IMR-90 (cell line): ENCODE data around the gene CRYGA. TPM values are rescaled to one million over a fixed set of nuclear protein-coding genes. Genes with fewer than 3 reads are reported as not detected.

ENCODE experiments used
- ATAC-seq: fragments of 200-7000 bp; cut with Tn5 transposase; 2 replicates; pipeline ENCODE4 v1.9.1; 2020; ENCODE audit warnings: low read depth, mild to moderate bottlenecking, moderate library complexity
- BruUV-seq: library from RNA; stranded (reverse); fragments of 400-500 nt; replicated peaks from 2 replicates; lab custom pipeline; 2021; lab: Mats Ljungman, UMichigan
- CTCF ChIA-PET: fragments of 300-600 bp; formaldehyde crosslinking; extraction: SDS; loops from one replicate; lab custom pipeline; 2021; ENCODE audit warnings: antibody characterized with exemption; lab: Yijun Ruan, JAX
- POLR2A ChIA-PET: fragments of 300-600 bp; sonication (Branson Sonifier 250); formaldehyde crosslinking; loops from one replicate; lab custom pipeline; 2022; ENCODE audit warnings: antibody characterized with exemption; ENCODE audit not compliant: unreplicated experiment; lab: Charles Lee
- DNase-seq: peaks from one replicate; pipeline ENCODE4 v3.0.0; 2013
- H2AFZ ChIP-seq: replicated peaks from 2 replicates; pipeline ENCODE3; 2013; ENCODE audit warnings: low read length, mild to moderate bottlenecking; ENCODE audit not compliant: poor library complexity
- H2AK5ac ChIP-seq: 2 replicates; pipeline ENCODE4 v1.6.1; 2013; ENCODE audit warnings: low read depth, low read length, inconsistent platforms
- H2AK9ac ChIP-seq: replicated peaks from 2 replicates; pipeline ENCODE3; 2013; ENCODE audit warnings: mild to moderate bottlenecking, low read depth, low read length, moderate library complexity; ENCODE audit not compliant: poor library complexity
- H2BK120ac ChIP-seq: 2 replicates; pipeline ENCODE4 v1.6.1; 2013; ENCODE audit warnings: low read depth, low read length, inconsistent platforms
- H2BK15ac ChIP-seq: 3 replicates; pipeline ENCODE4 v1.6.1; 2013; ENCODE audit warnings: low read depth, low read length, inconsistent platforms
- H2BK20ac ChIP-seq: 2 replicates; pipeline ENCODE4 v1.6.1; 2013; ENCODE audit warnings: low read depth, mild to moderate bottlenecking, inconsistent platforms, low read length, moderate library complexity
- H2BK5ac ChIP-seq: 2 replicates; pipeline ENCODE4 v1.6.1; 2013; ENCODE audit warnings: mild to moderate bottlenecking, low read depth, low read length, inconsistent platforms; ENCODE audit not compliant: poor library complexity, severe bottlenecking
- H3K14ac ChIP-seq: replicated peaks from 2 replicates; pipeline ENCODE4 v1.6.1; 2013; ENCODE audit warnings: low read depth, low read length, inconsistent platforms
- H3K18ac ChIP-seq: 2 replicates; pipeline ENCODE4 v1.6.1; 2013; ENCODE audit warnings: low read depth, low read length, control low read depth
- H3K23ac ChIP-seq: 2 replicates; pipeline ENCODE4 v1.6.1; 2013; ENCODE audit warnings: low read depth, low read length, inconsistent platforms
- H3K27ac ChIP-seq: 2 replicates; pipeline ENCODE4 v1.5.1; 2013; ENCODE audit warnings: mild to moderate bottlenecking, control low read depth, low read length; ENCODE audit not compliant: insufficient read depth
- H3K27me3 ChIP-seq: 2 replicates; pipeline ENCODE4 v1.6.1; 2013; ENCODE audit warnings: low read length; ENCODE audit not compliant: control insufficient read depth, insufficient read depth
- H3K36me3 ChIP-seq: 2 replicates; pipeline ENCODE4 v1.6.1; 2013; ENCODE audit warnings: low read length, mixed read lengths; ENCODE audit not compliant: control insufficient read depth, insufficient read depth
- H3K4ac ChIP-seq: 2 replicates; pipeline ENCODE4 v1.6.1; 2013; ENCODE audit warnings: low read depth, low read length, inconsistent platforms
- H3K4me1 ChIP-seq: 2 replicates; pipeline ENCODE4 v1.6.1; 2013; ENCODE audit warnings: low read length, mixed read lengths; ENCODE audit not compliant: control insufficient read depth, insufficient read depth
- H3K4me2 ChIP-seq: 2 replicates; pipeline ENCODE4 v1.6.1; 2013; ENCODE audit warnings: low read depth, mild to moderate bottlenecking, control low read depth, low read length, moderate library complexity
- H3K4me3 ChIP-seq: 2 replicates; pipeline ENCODE4 v1.5.1; 2013; ENCODE audit warnings: low read depth, mild to moderate bottlenecking, control low read depth, low read length, moderate library complexity; ENCODE audit not compliant: insufficient read depth
- H3K56ac ChIP-seq: 2 replicates; pipeline ENCODE4 v1.6.1; 2013; ENCODE audit warnings: low read length, inconsistent platforms; ENCODE audit not compliant: insufficient read depth; ENCODE audit errors: extremely low read depth
- H3K79me1 ChIP-seq, 2 experiments: 2 replicates each; pipeline ENCODE4 v1.6.1; 2013; ENCODE audit warnings: low read length in 2 of 2, inconsistent platforms in 1 of 2, low read depth in 1 of 2
- H3K9ac ChIP-seq: 2 replicates; pipeline ENCODE4 v1.6.1; 2013; ENCODE audit warnings: low read depth, low read length, control low read depth
- H3K9me1 ChIP-seq: 2 replicates; pipeline ENCODE4 v1.6.1; 2013; ENCODE audit warnings: low read length, inconsistent platforms; ENCODE audit not compliant: insufficient read depth
- H3K9me3 ChIP-seq: 2 replicates; pipeline ENCODE4 v1.6.1; 2013; ENCODE audit warnings: low read length; ENCODE audit not compliant: control insufficient read depth, insufficient read depth
- H4K20me1 ChIP-seq: 2 replicates; pipeline ENCODE4 v1.6.1; 2013; ENCODE audit warnings: low read length, inconsistent platforms; ENCODE audit not compliant: insufficient read depth
- H4K5ac ChIP-seq: 2 replicates; pipeline ENCODE4 v1.6.1; 2013; ENCODE audit warnings: mild to moderate bottlenecking, low read depth, low read length, control low read depth
- H4K8ac ChIP-seq, 2 experiments: 2 replicates each; pipeline ENCODE4 v1.6.1; 2013; ENCODE audit warnings: low read depth in 2 of 2, low read length in 2 of 2, control low read depth in 1 of 2, inconsistent platforms in 1 of 2
- H4K91ac ChIP-seq: 2 replicates; pipeline ENCODE4 v1.6.1; 2013; ENCODE audit warnings: low read depth, low read length, inconsistent platforms; ENCODE audit not compliant: insufficient read depth
- BHLHE40 ChIP-seq: fragments of 150-350 bp; IDR thresholded peaks from 2 replicates; pipeline ENCODE4 v1.6.1; 2016; ENCODE audit warnings: mild to moderate bottlenecking, low read depth, low read length
- CEBPB ChIP-seq: IDR thresholded peaks from 2 replicates; pipeline ENCODE4 v1.6.1; 2012; ENCODE audit warnings: low read depth, low read length, improper control_type of control experiment
- ELK1 ChIP-seq: fragments of 150-350 bp; IDR thresholded peaks from 2 replicates; pipeline ENCODE4 v1.6.1; 2016; ENCODE audit warnings: low read depth, mild to moderate bottlenecking, low read length, moderate library complexity, borderline replicate concordance
- MXI1 ChIP-seq: IDR thresholded peaks from 2 replicates; pipeline ENCODE4 v1.6.1; 2012; ENCODE audit warnings: low read depth, mild to moderate bottlenecking, low read length, moderate library complexity, borderline replicate concordance
- NFE2L2 ChIP-seq: fragments of 150-350 bp; IDR thresholded peaks from 2 replicates; pipeline ENCODE4 v1.6.1; 2016; ENCODE audit warnings: low read depth, mild to moderate bottlenecking, low read length
- POLR2A ChIP-seq: IDR thresholded peaks from 2 replicates; pipeline ENCODE4 v1.6.1; 2012; ENCODE audit warnings: mild to moderate bottlenecking, low read depth, low read length
- RCOR1 ChIP-seq: IDR thresholded peaks from 2 replicates; pipeline ENCODE4 v1.6.1; 2012; ENCODE audit warnings: mild to moderate bottlenecking, low read length, improper control_type of control experiment; ENCODE audit not compliant: insufficient replicate concordance
- RFX5 ChIP-seq: IDR thresholded peaks from 2 replicates; pipeline ENCODE4 v1.8.0; 2012; ENCODE audit warnings: low read depth, mild to moderate bottlenecking, low read length, moderate library complexity
- SMC3 ChIP-seq: fragments of 150-350 bp; IDR thresholded peaks from 2 replicates; pipeline ENCODE4 v1.6.1; 2016; ENCODE audit warnings: low read depth, mild to moderate bottlenecking, antibody characterized with exemption, low read length, moderate library complexity
- USF2 ChIP-seq: fragments of 150-350 bp; IDR thresholded peaks from 2 replicates; pipeline ENCODE4 v1.6.1; 2017; ENCODE audit warnings: mild to moderate bottlenecking, antibody characterized with exemption, low read length, low read depth
- WGBS, 2 experiments: methylation state at CpG; one replicate each; pipeline versions ENCODE4 v1.1.5 to v1.1.7; 2013; ENCODE audit warnings: missing lambda C conversion rate in 2 of 2; ENCODE audit not compliant: insufficient read length in 1 of 2; ENCODE audit errors: extremely low coverage in 2 of 2; 5-methylcytosine and 5-hydroxymethylcytosine counted together
- dilution Hi-C: fragments of 300-500 bp; cut with HindIII; formaldehyde crosslinking; loops from one replicate; pipeline ENCODE4 v1.14.3; 2018; ENCODE audit warnings: low sequenced_read_pairs; ENCODE audit not compliant: unreplicated experiment
- in situ Hi-C: fragments of 300-500 bp; cut with MboI; formaldehyde crosslinking; loops from 3 replicates; pipeline ENCODE4 v1.14.3; 2019; ENCODE audit warnings: low sequenced_read_pairs, inconsistent platforms, mixed read lengths
- intact Hi-C: fragments of 100-400 bp; cut with micrococcal nuclease; formaldehyde crosslinking; loops from 2 replicates; pipeline ENCODE4 v1.10.0; 2022
- polyA plus RNA-seq, 3 experiments: library from polyadenylated mRNA; depleted of rRNA; stranded (reverse); fragments of >200 nt; gene quantifications; 2 replicates each; pipeline ENCODE4 v1.2.3, GENCODE V29; 2012; ENCODE audit warnings: low replicate concordance in 1 of 3
- total RNA-seq: library from RNA; depleted of rRNA; stranded (reverse); fragments of >200 nt; gene quantifications from 2 replicates; pipeline ENCODE4 v1.2.3, GENCODE V29; 2012

CRYGA gene
- total and polyA plus RNA-seq, 2 of the 4 experiments (the other 2 are of a cell fraction), result not detected

- in situ Hi-C loops, result no loop called here
- Histone ChIP-seq H2AFZ (no peak overlapping the region), H3K4me2 (no peak overlapping the region), H3K9me3 (no peaks in the 10 kb centered on the region), H3K36me3 (no peaks in the 10 kb centered on the region), H3K9me1 (no peaks in the 10 kb centered on the region), H3K18ac (no peak overlapping the region), H2BK120ac (no peak overlapping the region), H3K23ac (no peak overlapping the region), H2BK15ac (no peak overlapping the region), H2AK5ac (no peak overlapping the region), H3K14ac (no peak overlapping the region), H3K4me1 (no peaks in the 10 kb centered on the region), H4K20me1 (no peaks in the 10 kb centered on the region), H4K5ac (no peak overlapping the region), H3K27me3 (peaks cover 10% of the 10 kb centered on the region), H2BK5ac (no peak overlapping the region), H3K4me3 (no peak overlapping the region), H3K27ac (no peak overlapping the region), H3K56ac (no peak overlapping the region), H4K91ac (no peak overlapping the region), H3K79me1 (no peaks in the 10 kb centered on the region), H2BK20ac (no peak overlapping the region), H3K9ac (no peak overlapping the region), H2AK9ac (no peak overlapping the region), H3K4ac (no peak overlapping the region), H4K8ac (no peak overlapping the region)
- BruUV-seq, result no TSS peak
- WGBS, 2 experiments, result no CpG with 5 or more reads among the region's 4 CpGs
- no peak for DNase-seq
- dilution Hi-C loops, result no loop called here
- TF ChIP-seq USF2 (no peak), RFX5 (no peak), MXI1 (no peak), SMC3 (no peak), POLR2A (no peak), ELK1 (no peak), CEBPB (no peak), RCOR1 (no peak), NFE2L2 (no peak), BHLHE40 (no peak)
- intact Hi-C loops, result loop anchor here (10.0 kb wide), 1 partner anchor 176 kb away; no protein-coding TSS in a partner anchor
- no peak for ATAC-seq
- ChIA-PET CTCF (no interaction called here), POLR2A (no interaction called here)
These were observed 15.7 kb upstream of the CRYGA start for GRCh38 chr2:208179028-208179609.
